NCI-H82 treated with DMSO at 0.1 percent for 48 hours (cell line): ENCODE measurements around the gene DAGLB.

Source experiments
- DNase-seq: peaks from one replicate; lab custom pipeline; 2025; ENCODE audit not compliant: unreplicated experiment; lab: John Stamatoyannopoulos, UW

DAGLB gene

DNA sequence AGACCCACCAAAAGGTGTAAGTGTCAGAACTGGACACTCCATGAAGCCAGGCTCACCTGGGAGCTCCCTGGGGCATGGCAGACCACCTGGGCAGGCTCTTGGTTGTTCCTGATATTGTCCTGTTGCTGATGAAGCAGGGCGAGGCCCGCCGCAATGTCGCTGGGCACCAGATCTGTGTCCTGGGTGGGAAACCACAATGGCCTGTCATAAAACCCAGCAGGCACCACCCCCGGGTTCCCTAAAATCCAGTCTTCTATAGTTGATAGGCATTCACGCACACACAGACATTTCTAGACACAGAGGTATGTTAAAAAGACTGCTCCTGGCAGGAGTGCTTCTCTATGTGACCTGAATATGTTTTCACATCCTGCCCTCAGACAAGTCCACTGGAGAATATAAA is 15.0 kb downstream of the DAGLB start:
- no peak for DNase-seq

DNA sequence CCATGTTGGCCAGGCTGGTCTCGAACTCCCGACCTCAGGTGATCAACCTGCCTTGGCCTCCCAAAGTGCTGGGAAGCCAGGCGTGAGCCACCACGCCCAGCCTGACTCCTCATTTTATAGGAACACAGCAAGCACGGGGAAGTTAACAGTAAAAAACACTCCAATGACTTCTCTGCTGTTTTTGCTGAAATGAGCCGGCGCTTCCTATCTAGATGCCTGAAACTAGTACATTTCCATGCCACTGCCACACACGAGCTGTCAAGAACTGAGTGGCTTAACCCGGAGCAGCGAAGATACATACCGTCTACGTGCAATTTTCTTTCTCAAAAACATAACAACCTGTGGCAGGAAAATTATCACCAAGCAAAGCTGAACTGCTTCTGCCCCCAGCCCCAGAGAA is 16.8 kb downstream of the DAGLB start:
- no peak for DNase-seq

DNA sequence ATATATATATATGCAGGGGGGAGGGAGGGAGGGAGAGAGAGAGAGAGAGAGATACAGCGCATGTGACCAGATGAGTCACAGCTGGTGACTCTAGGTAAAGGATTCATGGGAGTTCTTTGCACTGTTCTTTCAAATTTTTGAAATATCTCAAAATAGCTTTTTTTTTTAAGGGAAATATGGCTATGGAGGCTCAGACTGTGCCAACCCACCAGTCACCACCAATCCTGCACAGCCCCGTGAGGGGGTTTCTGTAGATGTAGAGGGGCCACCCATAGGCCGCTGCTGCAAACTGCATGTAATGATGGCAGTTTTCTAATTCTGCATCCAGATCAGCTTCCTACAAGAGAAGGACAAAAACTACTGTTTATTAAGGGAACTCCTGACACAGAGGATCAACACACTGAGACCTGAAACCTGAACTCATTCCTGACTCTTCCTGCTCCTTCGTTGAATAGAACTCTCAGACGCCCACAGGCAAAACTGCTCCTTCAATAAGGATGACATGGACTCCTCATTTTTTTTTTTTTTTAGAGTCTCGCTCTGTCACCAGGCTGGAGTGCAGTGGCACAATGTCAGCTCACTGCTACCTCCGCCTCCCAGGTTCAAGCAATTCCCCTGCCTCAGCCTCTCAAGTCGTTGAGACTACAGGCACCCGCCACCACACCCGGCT is 17.3 kb downstream of the DAGLB start:
- no peak for DNase-seq

DNA sequence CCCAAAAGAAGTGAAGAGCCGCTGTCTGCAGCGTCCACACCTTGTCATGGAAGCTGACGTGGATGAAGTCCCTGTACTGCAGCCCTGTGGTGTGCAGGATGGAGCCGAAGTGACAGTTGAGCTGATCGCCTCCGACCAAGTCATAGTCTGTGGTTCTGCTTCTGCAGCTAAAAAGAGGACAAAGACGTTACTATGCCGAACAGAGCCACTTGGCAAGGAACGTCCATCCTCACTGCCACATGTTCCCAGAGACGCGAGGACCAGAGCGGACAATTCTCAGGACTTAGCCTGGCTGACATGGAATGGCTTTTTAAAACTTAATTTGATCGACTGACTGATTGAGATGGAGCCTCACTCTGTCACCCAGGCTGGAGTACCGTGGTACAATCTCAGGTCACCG is 21.8 kb downstream of the DAGLB start:
- no peak for DNase-seq

DNA sequence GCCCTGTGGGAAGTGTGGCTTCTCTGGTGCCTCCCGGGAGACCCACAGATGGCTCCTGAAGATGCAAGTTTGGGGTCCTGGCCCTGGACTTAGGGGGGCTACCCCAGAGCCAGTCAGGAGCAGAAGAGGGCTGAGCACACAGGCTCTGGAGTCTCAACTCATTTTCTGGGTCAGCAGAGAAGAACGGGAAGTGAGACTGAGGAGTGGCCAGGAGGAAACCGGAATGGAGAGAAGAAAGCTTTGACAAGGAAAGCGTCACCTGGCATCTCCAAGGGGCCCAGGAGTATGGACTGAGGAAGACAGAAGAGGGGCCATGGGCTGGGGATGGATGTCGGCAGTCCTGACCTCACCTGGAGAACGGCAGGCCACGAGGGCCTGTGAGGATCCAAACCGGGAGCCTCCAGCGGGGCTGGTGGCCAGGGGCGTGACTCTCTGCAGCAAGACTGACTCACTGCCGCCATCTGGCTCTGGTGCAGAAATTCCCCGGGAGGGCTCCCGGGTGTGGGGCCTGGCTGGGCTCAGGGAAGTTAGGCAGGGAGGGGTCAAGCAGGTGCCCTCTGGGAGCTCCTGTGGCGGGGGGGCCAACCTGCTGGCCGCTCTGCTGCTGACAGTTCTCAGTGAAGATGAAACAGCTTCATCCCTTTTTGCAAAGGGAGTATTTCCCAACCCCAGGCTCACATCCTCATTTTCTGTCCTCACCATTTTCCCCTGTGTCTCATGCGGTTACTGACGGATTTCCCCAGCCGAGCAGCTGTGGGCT is 23.6 kb downstream of the DAGLB start:
- no peak for DNase-seq

DNA sequence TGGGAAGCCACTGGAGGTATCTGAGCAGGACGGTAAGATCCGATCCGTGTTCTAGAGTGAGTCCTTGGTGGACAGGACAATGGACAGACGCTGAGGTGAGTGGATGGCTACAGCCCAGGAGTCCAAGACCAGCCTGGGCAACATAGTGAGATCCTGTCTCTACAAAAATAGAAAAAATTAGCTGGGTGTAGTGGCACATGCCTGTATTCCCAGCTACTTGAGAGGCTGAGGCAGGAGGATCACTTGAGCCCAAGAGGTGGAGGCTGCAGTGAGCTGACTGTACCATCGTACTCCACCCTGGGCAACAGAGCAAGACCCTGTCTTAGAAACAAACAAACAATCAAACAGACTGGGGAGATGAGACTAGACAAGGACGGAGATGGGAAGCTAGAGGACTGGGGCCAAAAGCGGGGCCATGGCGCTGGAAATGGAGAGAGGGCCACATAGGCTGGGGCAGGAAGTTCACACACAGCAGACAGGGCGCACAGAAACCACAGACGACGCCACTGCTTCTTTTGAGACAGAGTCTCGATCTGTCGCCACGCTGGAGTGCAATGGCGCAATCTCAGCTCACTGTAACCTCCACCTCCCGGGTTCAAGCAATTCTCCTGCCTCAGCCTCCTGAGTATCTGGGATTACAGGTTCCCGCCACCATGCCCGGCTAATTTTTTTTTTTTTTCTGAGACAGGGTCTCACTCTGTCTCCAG is 24.7 kb downstream of the DAGLB start:
- no peak for DNase-seq

DNA sequence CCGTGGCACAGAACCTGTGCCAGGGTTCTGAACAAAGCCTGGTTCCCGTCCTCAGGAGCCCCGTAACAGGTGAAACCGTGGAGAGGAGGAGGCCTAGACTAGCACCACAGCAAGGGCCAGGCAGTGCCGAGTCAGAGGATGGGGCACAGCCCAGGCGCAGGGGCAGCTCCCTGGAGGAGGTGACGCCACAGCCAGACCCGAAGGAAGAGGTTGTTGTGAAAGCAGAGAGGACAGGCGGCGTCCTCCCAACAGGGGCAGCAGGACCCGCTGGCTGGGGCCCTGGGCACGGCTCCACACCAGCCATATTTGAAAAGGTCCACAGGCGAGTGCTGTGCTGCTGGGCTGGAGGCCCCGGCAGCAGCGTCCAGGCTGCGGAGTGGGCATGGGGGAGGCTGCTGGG is 25.7 kb downstream of the DAGLB start:
- no peak for DNase-seq

DNA sequence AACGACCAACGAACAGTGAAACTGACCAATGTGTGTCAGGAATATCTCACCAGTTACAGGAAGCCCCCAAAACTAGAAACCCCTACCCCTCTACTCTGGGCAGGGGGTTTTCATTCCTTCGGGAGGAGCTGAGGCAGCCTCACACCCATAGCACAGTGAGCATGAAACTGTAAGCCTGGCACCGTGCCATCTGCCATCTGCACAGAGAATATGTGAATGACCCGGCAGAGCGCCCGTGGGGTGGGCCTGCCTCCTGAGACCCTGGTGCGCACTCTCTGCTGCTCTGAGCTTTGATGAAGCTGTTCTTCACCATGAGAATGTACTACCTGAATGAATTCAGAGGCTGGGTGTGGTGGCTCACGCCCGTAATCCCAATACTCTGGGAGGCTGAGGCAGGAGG is 27.1 kb downstream of the DAGLB start:
- DNase-seq: no peak

DNA sequence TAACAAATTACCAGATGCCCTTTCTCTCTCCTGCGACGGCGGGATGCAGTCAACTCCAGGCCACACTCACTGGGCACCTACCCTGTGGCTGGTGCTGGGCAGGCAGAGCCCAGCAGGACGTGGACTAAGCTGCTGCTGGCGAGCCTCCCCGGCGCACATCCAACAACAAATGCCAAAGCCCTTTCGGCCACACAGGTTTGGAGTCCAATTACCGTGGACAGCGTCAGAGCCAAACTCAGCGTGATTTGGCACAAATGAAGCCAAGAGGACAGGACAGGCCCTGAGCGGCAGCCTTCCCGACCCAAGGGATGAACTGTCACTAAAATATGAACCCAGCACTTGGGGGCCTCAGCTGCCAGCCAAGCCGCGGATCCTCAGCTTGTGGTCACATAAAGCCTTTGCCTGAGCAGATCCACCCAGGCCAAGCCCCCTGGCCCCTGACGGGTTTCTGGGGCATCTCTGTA is 28.4 kb downstream of the DAGLB start:
- no peak for DNase-seq

DNA sequence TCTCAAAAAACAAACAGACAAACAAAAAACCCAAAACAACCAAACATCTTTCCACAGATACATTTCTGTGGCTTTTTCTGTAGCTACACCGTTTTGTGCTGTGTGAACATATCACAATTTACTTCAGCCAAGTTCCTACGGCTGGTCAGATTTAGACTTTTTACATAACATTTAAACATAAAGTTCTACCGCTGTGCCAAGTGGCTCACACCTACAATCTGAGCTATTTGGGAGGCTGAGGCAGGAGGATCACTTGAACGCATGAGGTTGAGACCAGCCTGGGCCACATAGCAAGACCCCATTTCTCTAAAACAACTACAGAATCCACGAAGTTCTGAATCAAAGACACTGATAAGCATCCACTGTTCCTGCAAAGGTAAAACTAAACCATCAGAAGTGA is 30.3 kb downstream of the DAGLB start:
- DNase-seq: no peak

DNA sequence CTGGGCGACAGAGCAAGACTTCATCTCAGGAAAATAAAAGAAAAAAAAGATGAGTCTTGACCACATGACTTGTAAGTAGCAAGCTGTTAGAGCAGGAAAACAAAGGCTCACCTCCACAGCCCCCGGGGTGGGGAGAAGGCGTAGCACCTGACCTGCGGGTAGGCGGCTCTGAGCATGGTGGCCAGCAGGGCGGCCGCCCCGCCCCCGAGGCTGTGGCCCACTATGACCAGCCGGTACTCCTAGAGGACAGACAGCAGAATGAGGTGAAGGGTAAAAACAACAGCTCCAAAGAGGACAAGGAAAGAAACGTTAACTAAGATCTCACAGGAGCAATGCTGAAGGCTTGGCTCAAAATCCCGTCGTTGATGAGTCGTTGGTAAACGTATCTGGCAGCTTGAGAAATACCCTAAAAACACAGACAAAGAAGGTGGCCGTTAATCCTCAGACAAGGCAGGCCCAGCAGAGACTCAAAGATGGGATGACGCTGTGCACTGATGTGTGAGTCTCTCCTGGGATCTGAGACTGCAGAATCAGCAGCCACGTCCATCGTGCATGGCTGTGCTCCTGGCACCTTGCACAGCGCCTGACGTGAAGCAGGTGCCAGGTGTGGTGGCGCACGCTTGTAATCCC is 31.1 kb downstream of the DAGLB start:
- no peak for DNase-seq

DNA sequence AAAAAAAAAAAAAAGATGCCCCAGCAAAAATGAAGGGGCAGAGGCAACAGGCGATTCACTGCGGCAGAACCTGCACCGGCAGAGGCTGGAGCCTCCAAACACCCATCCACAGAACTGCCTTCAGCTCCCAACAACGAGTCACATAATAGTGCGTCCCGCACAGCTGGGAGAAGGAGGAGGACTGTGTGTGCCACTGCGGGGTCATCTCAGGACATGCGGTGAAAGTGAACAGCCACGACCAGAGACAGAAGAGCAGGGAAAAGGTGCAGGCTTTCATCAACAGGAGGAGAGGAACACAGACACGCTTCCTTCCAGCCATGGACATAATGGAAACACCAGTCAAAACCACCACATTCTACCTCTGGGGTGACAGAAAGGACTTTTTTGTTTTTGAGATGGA is 34.1 kb downstream of the DAGLB start:
- DNase-seq: no peak

DNA sequence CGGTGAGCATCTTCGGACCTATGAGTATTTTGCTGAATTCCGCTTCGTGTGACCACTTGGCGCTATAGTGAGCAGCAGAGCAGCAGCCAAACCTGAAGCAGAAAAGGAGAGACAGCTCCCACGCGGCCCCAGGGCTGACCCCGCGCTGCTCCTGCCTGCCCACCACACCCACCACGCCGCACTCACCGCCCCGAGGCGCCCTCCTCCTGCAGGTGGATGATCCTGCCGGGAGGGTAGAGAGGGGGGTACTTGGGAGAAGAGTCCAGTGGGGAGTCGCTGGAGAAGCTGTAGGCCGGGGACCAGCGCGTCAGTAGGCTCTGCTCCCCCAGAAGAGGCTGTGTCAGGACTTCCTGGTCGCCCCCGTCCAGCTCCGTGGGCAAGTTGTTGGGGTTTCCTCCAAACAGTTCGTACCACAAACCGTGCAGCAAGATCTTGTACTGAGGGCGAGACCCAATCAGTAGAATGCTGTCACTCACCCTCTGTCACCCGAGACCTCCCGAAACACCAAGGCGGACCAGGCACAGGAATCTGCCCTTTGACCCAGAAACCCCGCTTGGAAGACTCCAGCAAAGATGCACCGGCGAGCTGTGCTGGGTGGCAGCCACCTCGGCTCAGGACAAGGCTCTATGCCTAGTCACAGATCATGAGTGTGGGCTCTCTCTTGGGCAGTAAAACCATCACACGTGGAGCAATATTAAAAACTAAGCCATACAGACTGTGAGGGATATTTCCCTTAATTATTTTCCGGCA is 37.6 kb downstream of the DAGLB start:
- DNase-seq: no peak

DNA sequence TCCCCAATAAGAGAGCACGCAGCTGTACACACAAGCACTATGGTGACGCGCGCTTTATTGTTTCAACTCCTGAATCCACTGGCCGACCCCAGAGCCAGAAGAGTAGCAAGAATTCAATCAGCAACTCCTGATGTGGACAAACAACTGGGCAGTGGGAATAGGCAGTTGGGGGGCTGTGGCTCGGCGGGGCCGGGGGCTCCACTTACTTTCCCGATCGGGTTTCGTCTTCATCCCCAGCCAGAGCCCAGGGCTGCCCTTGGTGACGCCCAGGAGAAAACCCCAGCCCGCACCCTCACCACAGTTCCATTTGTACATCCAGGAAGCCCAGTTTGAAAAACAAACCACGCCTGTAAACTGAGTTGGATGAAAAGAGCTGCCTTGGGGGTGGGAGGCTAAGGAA is 38.7 kb downstream of the DAGLB start:
- DNase-seq: no peak

DNA sequence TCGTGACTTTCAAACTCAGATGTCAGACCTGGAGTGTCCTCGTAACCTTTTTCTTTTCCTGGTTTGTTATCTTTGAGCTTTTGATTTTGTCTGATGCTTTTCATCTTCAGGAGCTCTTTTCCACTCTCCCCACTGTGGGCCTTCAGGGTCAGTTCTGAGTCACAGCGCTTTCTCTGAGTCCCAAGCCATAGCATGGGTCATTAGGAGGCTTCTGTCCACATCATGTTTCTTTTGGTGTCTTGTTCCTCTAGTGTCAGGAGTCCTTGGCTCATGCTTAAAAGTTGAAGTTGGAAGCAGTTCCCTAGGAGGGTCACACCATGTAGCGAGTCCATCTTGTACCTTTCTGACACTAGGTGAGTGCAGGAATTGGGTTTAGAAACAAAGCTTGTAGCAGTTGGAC is 40.3 kb downstream of the DAGLB start:
- no peak for DNase-seq

DNA sequence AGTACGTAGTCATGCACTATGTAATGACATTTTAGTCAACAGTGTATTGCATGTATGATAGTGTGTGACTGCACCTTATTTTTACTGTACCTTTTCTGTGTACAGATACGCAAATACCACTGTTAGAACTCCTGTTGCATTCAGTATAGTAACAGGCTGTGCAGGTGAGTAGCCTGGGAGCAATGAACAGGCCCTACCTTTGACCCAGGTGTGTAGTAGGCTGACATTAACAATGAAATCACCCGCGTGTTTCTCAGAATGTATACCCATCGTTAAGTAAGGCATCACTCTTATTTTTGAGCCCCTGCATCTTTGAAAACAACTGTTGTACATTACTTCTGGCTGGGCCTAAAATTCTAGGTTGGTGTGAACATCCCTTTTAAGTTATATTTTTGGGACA is 41.6 kb downstream of the DAGLB start:
- DNase-seq: no peak

DNA sequence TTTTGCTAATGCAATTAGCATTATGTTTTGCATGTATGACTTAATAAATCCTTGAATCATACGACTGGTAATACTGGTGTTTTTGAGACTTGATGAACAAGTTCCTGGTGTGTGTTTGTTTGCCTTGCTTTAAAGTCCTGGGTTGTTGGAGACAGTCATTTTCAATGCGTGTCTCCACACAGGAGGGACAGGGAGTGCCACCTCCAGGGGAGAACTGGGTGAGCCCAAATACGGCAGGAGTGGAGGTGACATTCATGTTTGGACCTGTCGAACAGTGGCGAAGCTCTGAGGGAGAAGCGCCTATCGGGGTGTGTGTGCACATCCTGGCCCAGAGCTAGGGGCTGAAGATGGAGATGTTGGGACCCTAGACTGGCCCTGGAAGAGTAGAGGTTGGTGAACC is 43.8 kb downstream of the DAGLB start:
- DNase-seq: no peak

DNA sequence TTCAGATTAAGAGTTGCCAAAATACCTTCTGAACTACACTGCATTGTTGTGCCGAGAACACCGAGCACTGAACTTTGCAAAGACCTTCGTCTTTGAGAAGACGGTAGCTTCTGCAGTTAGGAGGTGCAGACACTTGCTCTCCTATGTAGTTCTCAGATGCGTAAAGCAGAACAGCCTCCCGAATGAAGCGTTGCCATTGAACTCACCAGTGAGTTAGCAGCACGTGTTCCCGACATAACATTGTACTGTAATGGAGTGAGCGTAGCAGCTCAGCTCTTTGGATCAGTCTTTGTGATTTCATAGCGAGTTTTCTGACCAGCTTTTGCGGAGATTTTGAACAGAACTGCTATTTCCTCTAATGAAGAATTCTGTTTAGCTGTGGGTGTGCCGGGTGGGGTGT is 45.0 kb downstream of the DAGLB start:
- no peak for DNase-seq

DNA sequence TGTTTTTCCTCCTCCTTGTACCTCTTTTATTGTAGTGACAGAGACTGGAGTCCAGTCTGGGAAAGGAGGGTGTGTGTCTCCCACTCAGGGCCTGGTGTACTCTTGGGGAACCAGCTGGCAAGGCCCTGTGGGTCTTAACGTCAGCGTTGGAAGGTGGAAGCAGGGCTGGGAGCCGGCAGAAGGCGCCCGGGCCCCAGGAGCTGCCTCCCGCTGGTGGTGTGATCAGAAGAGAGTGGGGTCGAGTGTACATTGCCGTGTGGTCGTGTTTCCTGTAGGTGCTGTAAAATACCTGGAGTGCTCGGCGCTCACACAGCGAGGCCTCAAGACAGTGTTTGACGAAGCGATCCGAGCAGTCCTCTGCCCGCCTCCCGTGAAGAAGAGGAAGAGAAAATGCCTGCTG is 45.7 kb downstream of the DAGLB start:
- no peak for DNase-seq

DNA sequence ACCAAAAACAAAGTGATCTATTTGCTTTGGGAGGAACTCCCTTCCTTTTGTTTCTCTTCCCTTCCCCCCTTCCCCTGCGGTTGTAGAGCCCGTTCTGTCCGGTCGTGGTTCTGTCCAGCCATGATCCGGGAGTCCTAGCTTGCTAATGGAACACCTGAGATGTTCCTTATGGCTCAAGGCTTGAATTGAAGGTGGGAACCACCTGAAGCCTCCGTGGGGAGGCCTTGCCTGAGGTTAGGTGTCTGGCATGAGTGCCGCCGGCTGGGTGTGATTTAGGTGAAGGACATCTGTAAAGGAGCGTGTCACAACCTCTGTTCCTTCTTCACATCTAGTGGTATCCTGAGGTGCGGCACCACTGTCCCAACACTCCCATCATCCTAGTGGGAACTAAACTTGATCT is 46.2 kb downstream of the DAGLB start:
- DNase-seq: no peak
